Endothelial cell (in vitro differentiated cells): ENCODE measurements around the gene C10orf71. TPM values are rescaled to one million over a fixed set of nuclear protein-coding genes. Genes with fewer than 3 reads are reported as not detected.

Experiments
- DNase-seq: peaks from one replicate; pipeline ENCODE4 v3.0.0; 2021; ENCODE audit warnings: low spot score
- H3K27ac Mint-ChIP-seq: one replicate; pipeline ENCODE4 v1.8.0; 2021; ENCODE audit warnings: mixed read lengths, inconsistent platforms; ENCODE audit not compliant: unreplicated experiment
- H3K27me3 Mint-ChIP-seq: one replicate; pipeline ENCODE4 v1.8.0; 2021; ENCODE audit warnings: mild to moderate bottlenecking, moderate library complexity, mixed read lengths, inconsistent platforms; ENCODE audit not compliant: unreplicated experiment
- H3K36me3 Mint-ChIP-seq: one replicate; pipeline ENCODE4 v1.8.0; 2021; ENCODE audit warnings: mild to moderate bottlenecking, low read depth, mixed read lengths, inconsistent platforms; ENCODE audit not compliant: unreplicated experiment
- H3K4me1 Mint-ChIP-seq: one replicate; pipeline ENCODE4 v1.8.0; 2021; ENCODE audit warnings: mild to moderate bottlenecking, mixed read lengths, inconsistent platforms; ENCODE audit not compliant: unreplicated experiment
- H3K4me3 Mint-ChIP-seq: one replicate; pipeline ENCODE4 v1.8.0; 2021; ENCODE audit warnings: mild to moderate bottlenecking, mixed read lengths, inconsistent platforms; ENCODE audit not compliant: unreplicated experiment
- H3K9me3 Mint-ChIP-seq: one replicate; pipeline ENCODE4 v1.8.0; 2021; ENCODE audit warnings: mixed read lengths, inconsistent platforms; ENCODE audit not compliant: unreplicated experiment
- CTCF ChIP-seq: fragments of 200-600 bp; sonication (generic); IDR thresholded peaks from one replicate; pipeline ENCODE4 v1.5.0; 2021; ENCODE audit warnings: antibody characterized with exemption; ENCODE audit not compliant: unreplicated experiment
- total RNA-seq: library from RNA; stranded (reverse); fragmentation: NEBNext Ultra II Directional; extraction: Animal tissue kit (Norgen Biotek cat#: 25700); gene quantifications from one replicate; pipeline ENCODE4 v1.2.1, GENCODE V29; 2021; ENCODE audit not compliant: unreplicated experiment

C10orf71 gene
- total RNA-seq, 1 donor from 2014 or later, result not detected

- TF ChIP-seq CTCF, result no peak
- peaks cover 4% of the 10 kb centered on the region for H3K27me3 Mint-ChIP-seq
- no peak overlapping the region for H3K4me3 Mint-ChIP-seq
- DNase-seq, result no peak
- no peaks in the 10 kb centered on the region for H3K36me3 Mint-ChIP-seq
- H3K4me1 Mint-ChIP-seq, result no peaks in the 10 kb centered on the region
- H3K9me3 Mint-ChIP-seq, result no peaks in the 10 kb centered on the region
- H3K27ac Mint-ChIP-seq, result no peak overlapping the region
Observed at GRCh38 chr10:49366460-49366859, 67.5 kb downstream of the C10orf71 start.

GRCh38 chr10:49367600-49367999 lies 68.6 kb downstream of the C10orf71 start:
- Mint-ChIP-seq H3K4me3 (no peak overlapping the region), H3K36me3 (no peaks in the 10 kb centered on the region), H3K27me3 (peaks cover 2% of the 10 kb centered on the region), H3K9me3 (no peaks in the 10 kb centered on the region), H3K4me1 (no peaks in the 10 kb centered on the region), H3K27ac (no peak overlapping the region)
- TF ChIP-seq CTCF, result no peak
- DNase-seq, result no peak

GRCh38 chr10:49368256-49368655 lies 69.3 kb downstream of the C10orf71 start:
- Mint-ChIP-seq H3K36me3 (no peaks in the 10 kb centered on the region), H3K27ac (no peak overlapping the region), H3K9me3 (no peaks in the 10 kb centered on the region), H3K4me3 (no peak overlapping the region), H3K4me1 (no peaks in the 10 kb centered on the region), H3K27me3 (no peaks in the 10 kb centered on the region)
- TF ChIP-seq CTCF, result no peak
- DNase-seq, result no peak

GRCh38 chr10:49369216-49370162 lies 70.5 kb downstream of the C10orf71 start:
- H3K9me3 Mint-ChIP-seq, result no peaks in the 10 kb centered on the region
- H3K4me1 Mint-ChIP-seq, result no peaks in the 10 kb centered on the region
- no peak for TF ChIP-seq CTCF
- no peaks in the 10 kb centered on the region for H3K27me3 Mint-ChIP-seq
- H3K36me3 Mint-ChIP-seq, result no peaks in the 10 kb centered on the region
- no peak overlapping the region for H3K4me3 Mint-ChIP-seq
- no peak overlapping the region for H3K27ac Mint-ChIP-seq
- no peak for DNase-seq
